DOHH2 (cell line): Measurements from ENCODE around the gene SLC12A3.

Source experiments
- H3F3A ChIP-seq: fragments of 200-600 bp; sonication (generic), shearing (Covaris generic); 2 replicates; pipeline ENCODE4 v1.6.0; 2016; ENCODE audit warnings: antibody characterized with exemption, mild to moderate bottlenecking; ENCODE audit not compliant: control insufficient read depth, insufficient read depth
- H3K27ac ChIP-seq: fragments of 200-600 bp; sonication (generic); 2 replicates; pipeline ENCODE4 v1.5.1; 2014; ENCODE audit warnings: low read depth, mild to moderate bottlenecking, low read length, moderate library complexity
- H3K27me3 ChIP-seq: fragments of 200-600 bp; sonication (generic); 2 replicates; pipeline ENCODE4 v1.6.1; 2014; ENCODE audit warnings: mild to moderate bottlenecking, low read length, mixed read lengths; ENCODE audit not compliant: control insufficient read depth
- H3K36me3 ChIP-seq: fragments of 200-600 bp; sonication (generic); 2 replicates; pipeline ENCODE4 v1.6.1; 2014; ENCODE audit warnings: mild to moderate bottlenecking, low read length, moderate library complexity, mixed read lengths; ENCODE audit not compliant: control insufficient read depth
- H3K4me1 ChIP-seq: fragments of 200-600 bp; sonication (generic); 2 replicates; pipeline ENCODE4 v1.6.1; 2014; ENCODE audit warnings: mild to moderate bottlenecking, low read length, mixed read lengths; ENCODE audit not compliant: control insufficient read depth
- H3K4me2 ChIP-seq: fragments of 200-600 bp; sonication (generic); 2 replicates; pipeline ENCODE4 v1.6.0; 2014; ENCODE audit warnings: mild to moderate bottlenecking, low read length, moderate library complexity
- H3K4me3 ChIP-seq: fragments of 200-600 bp; sonication (generic); 2 replicates; pipeline ENCODE4 v1.5.1; 2014; ENCODE audit warnings: mild to moderate bottlenecking, low read length, mixed read lengths
- H3K79me2 ChIP-seq: fragments of 200-600 bp; sonication (generic); 2 replicates; pipeline ENCODE4 v1.6.1; 2014; ENCODE audit warnings: mild to moderate bottlenecking, low read length, mixed read lengths; ENCODE audit not compliant: control insufficient read depth
- H3K9me2 ChIP-seq: fragments of 200-600 bp; sonication (generic); replicated peaks from 2 replicates; pipeline ENCODE4 v1.6.1; 2014; ENCODE audit warnings: mild to moderate bottlenecking, low read length, mixed read lengths; ENCODE audit not compliant: control insufficient read depth
- H3K9me3 ChIP-seq: fragments of 200-600 bp; sonication (generic); 2 replicates; pipeline ENCODE4 v1.6.1; 2014; ENCODE audit warnings: antibody characterized with exemption, low read length, mixed read lengths; ENCODE audit not compliant: control insufficient read depth, insufficient read depth
- H4K20me1 ChIP-seq: fragments of 200-600 bp; sonication (generic); 2 replicates; pipeline ENCODE4 v1.6.0; 2014; ENCODE audit warnings: low read depth, mild to moderate bottlenecking, antibody characterized with exemption, low read length, moderate library complexity; ENCODE audit not compliant: control insufficient read depth, insufficient read depth
- EZH2phosphoT487 ChIP-seq: fragments of 200-600 bp; sonication (generic); IDR thresholded peaks from 2 replicates; pipeline ENCODE4 v1.6.1; 2017; ENCODE audit warnings: borderline replicate concordance, mild to moderate bottlenecking, antibody characterized with exemption, low read length, moderate library complexity, mixed read lengths
- TF ChIP-seq, protein P1 (sequence below): fragments of 200-600 bp; sonication (generic); IDR thresholded peaks from one replicate; pipeline ENCODE4 v1.5.1; 2014; ENCODE audit warnings: antibody characterized with exemption, mild to moderate bottlenecking, low read depth, low read length; ENCODE audit not compliant: poor library complexity, severe bottlenecking

Gene SLC12A3

DNA sequence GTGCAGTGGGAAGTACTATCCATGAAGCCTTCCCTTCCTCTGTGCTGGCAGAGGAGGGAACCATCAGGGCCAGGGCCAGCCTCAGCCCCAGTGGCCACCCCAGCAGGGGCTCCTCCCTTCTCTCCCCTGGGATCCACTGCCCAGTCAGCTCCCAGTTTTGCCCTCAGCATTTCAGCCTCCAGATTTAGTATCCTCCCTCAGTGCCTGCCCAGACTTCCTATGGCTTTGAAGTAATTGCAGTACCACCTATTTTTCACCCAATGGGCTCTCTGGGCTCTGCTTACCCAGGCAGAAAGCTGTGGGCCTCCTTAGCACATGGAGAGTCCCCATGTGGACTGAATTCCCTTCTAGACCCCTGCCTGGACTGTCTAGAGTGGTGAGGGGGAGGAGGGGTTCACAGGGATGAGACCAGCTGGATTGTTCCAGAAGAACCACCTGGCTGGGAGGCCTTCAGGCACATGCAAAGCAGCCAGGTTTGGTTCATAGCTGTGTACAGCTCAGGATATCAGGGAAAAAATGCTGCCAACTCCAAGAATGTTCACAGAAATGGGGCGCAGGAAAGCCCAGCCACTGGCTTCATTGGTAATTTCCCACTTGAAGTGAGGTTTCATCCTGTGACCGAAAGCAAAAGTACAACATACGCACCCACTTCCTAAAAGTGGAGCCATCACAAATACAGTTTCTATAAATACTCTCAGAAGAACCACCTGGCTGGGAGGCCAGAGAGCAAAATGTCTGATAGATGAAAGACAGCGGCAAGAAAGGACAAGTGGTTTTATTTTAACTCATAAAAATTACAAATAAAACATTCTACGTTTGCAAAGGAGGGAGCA lies 51.8 kb downstream of the SLC12A3 start:
- Histone ChIP-seq H3K9me2 (no peaks in the 10 kb centered on the region), H3K27ac (peak overlapping the region; percentile 67), H3K27me3 (no peaks in the 10 kb centered on the region), H4K20me1 (no peaks in the 10 kb centered on the region), H3K79me2 (no peaks in the 10 kb centered on the region), H3F3A (no peaks in the 10 kb centered on the region; the same call in 1 of the 2 replicates), H3K4me3 (peak overlapping the region; percentile 64), H3K9me3 (no peaks in the 10 kb centered on the region), H3K36me3 (no peaks in the 10 kb centered on the region), H3K4me1 (peaks cover 69% of the 10 kb centered on the region), H3K4me2 (peak overlapping the region; percentile 71)
- TF ChIP-seq, protein P1, sequence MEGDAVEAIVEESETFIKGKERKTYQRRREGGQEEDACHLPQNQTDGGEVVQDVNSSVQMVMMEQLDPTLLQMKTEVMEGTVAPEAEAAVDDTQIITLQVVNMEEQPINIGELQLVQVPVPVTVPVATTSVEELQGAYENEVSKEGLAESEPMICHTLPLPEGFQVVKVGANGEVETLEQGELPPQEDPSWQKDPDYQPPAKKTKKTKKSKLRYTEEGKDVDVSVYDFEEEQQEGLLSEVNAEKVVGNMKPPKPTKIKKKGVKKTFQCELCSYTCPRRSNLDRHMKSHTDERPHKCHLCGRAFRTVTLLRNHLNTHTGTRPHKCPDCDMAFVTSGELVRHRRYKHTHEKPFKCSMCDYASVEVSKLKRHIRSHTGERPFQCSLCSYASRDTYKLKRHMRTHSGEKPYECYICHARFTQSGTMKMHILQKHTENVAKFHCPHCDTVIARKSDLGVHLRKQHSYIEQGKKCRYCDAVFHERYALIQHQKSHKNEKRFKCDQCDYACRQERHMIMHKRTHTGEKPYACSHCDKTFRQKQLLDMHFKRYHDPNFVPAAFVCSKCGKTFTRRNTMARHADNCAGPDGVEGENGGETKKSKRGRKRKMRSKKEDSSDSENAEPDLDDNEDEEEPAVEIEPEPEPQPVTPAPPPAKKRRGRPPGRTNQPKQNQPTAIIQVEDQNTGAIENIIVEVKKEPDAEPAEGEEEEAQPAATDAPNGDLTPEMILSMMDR, result no peak
- TF ChIP-seq EZH2phosphoT487, result no peak

DNA sequence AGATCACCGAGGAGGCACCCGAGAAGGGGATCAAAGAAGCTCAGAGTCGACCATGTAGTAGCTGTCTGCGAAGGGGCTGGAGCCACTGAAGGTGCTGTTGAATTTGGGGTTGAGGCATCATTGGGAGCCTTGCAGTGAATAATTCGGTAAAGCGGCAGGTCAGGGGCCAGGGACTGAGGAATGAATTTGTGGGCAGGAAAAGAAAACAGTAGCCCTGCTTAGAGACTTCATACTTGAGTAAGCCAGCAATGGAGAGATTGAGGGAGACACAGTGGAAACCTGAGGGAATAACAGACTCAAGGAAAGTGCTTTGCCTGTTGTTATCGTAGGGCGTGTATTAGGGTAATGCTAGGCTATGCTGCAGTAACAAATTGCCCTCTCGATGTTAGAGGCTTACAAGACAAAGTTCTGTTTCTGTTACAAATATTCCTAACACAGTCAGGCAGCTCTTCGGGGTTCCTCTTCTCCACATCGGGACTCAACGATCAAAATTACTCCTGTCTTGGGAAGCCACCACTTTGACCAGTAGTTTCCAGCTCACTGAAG lies 53.5 kb downstream of the SLC12A3 start:
- H3K27me3 ChIP-seq, result no peaks in the 10 kb centered on the region
- H3K4me1 ChIP-seq, result peaks cover 51% of the 10 kb centered on the region
- H3K27ac ChIP-seq, result no peak overlapping the region
- H3F3A ChIP-seq, result no peaks in the 10 kb centered on the region; the same call in 1 of the 2 replicates
- H3K9me3 ChIP-seq, result no peaks in the 10 kb centered on the region
- no peak overlapping the region; the same call in 1 of the 2 replicates for H3K4me2 ChIP-seq
- no peaks in the 10 kb centered on the region for H3K79me2 ChIP-seq
- H4K20me1 ChIP-seq, result no peaks in the 10 kb centered on the region
- H3K9me2 ChIP-seq, result no peaks in the 10 kb centered on the region
- H3K4me3 ChIP-seq, result no peak overlapping the region
- H3K36me3 ChIP-seq, result no peaks in the 10 kb centered on the region
- TF ChIP-seq EZH2phosphoT487, result no peak
- TF ChIP-seq, protein P1, result no peak

DNA sequence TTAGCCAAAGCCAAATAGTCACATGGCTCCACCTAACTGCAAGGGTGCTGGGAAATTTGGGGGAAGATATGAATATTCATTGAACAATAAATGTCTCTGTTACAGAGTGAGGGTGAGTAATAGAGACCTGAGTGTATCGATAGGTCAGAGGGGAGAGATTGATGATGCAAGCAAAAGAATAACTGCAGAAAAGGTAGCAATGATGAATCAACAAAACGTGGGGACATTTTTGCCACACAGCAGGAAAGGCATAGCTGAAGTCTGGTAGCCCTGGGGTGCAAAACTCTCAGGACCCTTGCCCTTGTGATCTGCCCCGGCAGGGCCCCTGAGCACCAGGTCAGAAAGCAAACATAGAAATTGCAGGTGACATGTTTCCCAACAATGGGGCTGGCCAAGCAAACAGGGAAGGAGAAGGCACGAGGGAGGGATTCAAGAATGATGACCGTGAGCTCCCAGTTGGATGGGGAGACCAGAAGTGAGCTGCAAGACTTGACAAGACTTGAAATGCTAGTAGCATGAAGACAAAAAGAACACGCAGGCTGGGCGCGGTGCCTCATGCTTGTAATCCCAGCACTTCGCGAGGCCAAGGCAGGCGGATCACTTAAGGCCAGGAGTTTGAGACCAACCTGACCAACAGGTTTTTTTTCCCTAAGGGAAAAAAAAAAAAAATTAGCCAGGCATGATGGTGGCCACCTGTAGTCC lies 54.2 kb downstream of the SLC12A3 start:
- Histone ChIP-seq H3K27ac (no peak overlapping the region), H3K27me3 (no peaks in the 10 kb centered on the region), H3F3A (no peaks in the 10 kb centered on the region; the same call in 1 of the 2 replicates), H3K36me3 (no peaks in the 10 kb centered on the region), H3K9me3 (no peaks in the 10 kb centered on the region), H4K20me1 (no peaks in the 10 kb centered on the region), H3K4me1 (peaks cover 47% of the 10 kb centered on the region), H3K9me2 (no peaks in the 10 kb centered on the region), H3K79me2 (no peaks in the 10 kb centered on the region), H3K4me2 (no peak overlapping the region), H3K4me3 (no peak overlapping the region)
- TF ChIP-seq, protein P1, result no peak
- TF ChIP-seq EZH2phosphoT487, result no peak
